Suprapubic skin (tissue), 4 donors: Measurements from ENCODE around the gene FAM171A1.

Experiments
- CTCF ChIP-seq, 2 donors: fragments of 200-600 bp in 1 of 2; fragments of 450-650 bp in 1 of 2; sonication (generic) in 1 of 2; IDR thresholded peaks; one replicate each; pipeline ENCODE4 v1.5.1; 2016 to 2019; ENCODE audit warnings: antibody characterized with exemption in 2 of 2, mild to moderate bottlenecking in 1 of 2, moderate library complexity in 1 of 2
- EP300 ChIP-seq: sonication (generic); formaldehyde crosslinking; IDR thresholded peaks from one replicate; pipeline ENCODE4 v1.6.1; 2017; ENCODE audit warnings: antibody characterized with exemption
- POLR2A ChIP-seq, 2 donors: fragments of 450-650 bp; IDR thresholded peaks; one replicate each; pipeline ENCODE4 v1.6.1; 2017; ENCODE audit warnings: antibody characterized with exemption in 2 of 2, mild to moderate bottlenecking in 2 of 2, moderate library complexity in 2 of 2
- POLR2AphosphoS5 ChIP-seq, 3 donors: sonication (generic); formaldehyde crosslinking; IDR thresholded peaks; one replicate each; pipeline ENCODE4 v1.6.1; 2017; ENCODE audit warnings: antibody characterized with exemption in 3 of 3

GRCh38 chr10:15325944-15326284, 45.2 kb downstream of the FAM171A1 start:
- TF ChIP-seq CTCF (IDR thresholded peaks at IDR 0.05) = no peak
- TF ChIP-seq POLR2AphosphoS5 (IDR thresholded peaks at IDR 0.05) = no peak
- no peak for TF ChIP-seq POLR2A (IDR thresholded peaks at IDR 0.05)
- no peak for TF ChIP-seq EP300
